HepG2 (cell line): ENCODE measurements around the gene LARP1.

ENCODE experiments used
- CENPT ChIP-seq: sonication (generic); formaldehyde crosslinking; IDR thresholded peaks from 2 replicates; pipeline ENCODE4 v1.8.0; 2022; ENCODE audit warnings: low read depth, mild to moderate bottlenecking, moderate library complexity, missing genetic modification reagents
- ETV5 ChIP-seq: IDR thresholded peaks from 2 replicates; pipeline ENCODE4 v1.6.1; 2018; ENCODE audit warnings: missing biosample characterization, missing genetic modification reagents, inconsistent platforms, borderline replicate concordance
- IKZF1 ChIP-seq: fragments of 450-650 bp; IDR thresholded peaks from 2 replicates; pipeline ENCODE4 v1.7.1; 2016
- MIER3 ChIP-seq: IDR thresholded peaks from 2 replicates; pipeline ENCODE4 v1.6.1; 2016; ENCODE audit warnings: missing compliant biosample characterization, borderline replicate concordance
- PAX8 ChIP-seq: sonication (generic); formaldehyde crosslinking; IDR thresholded peaks from 2 replicates; pipeline ENCODE4 v1.8.0; 2022; ENCODE audit warnings: mild to moderate bottlenecking, missing genetic modification reagents, borderline replicate concordance
- POLR2A ChIP-seq, 2 experiments: IDR thresholded peaks; 2 replicates each; pipeline ENCODE4 v1.6.1; 2011; ENCODE audit warnings: low read depth in 2 of 2, low read length in 2 of 2, mild to moderate bottlenecking in 1 of 2, moderate library complexity in 1 of 2; ENCODE audit not compliant: insufficient read depth in 1 of 2
- SMARCC2 ChIP-seq: fragments of 450-650 bp; IDR thresholded peaks from 2 replicates; pipeline ENCODE4 v1.6.1; 2017; ENCODE audit warnings: antibody characterized with exemption, mild to moderate bottlenecking
- ZFP1 ChIP-seq: IDR thresholded peaks from 2 replicates; pipeline ENCODE4 v1.6.1; 2016
- ZNF354B ChIP-seq: sonication (generic); formaldehyde crosslinking; IDR thresholded peaks from 2 replicates; pipeline ENCODE4 v1.8.0; 2022; ENCODE audit warnings: mild to moderate bottlenecking, missing genetic modification reagents
- TF ChIP-seq, protein P1 (sequence below): sonication (generic); formaldehyde crosslinking; conservative IDR thresholded peaks from 2 replicates; pipeline ENCODE4 v1.4.0; 2020; ENCODE audit warnings: mild to moderate bottlenecking, missing genetic modification reagents, moderate library complexity
- TF ChIP-seq, protein P2 (sequence below): sonication (generic); formaldehyde crosslinking; IDR thresholded peaks from 2 replicates; pipeline ENCODE4 v1.4.0; 2020; ENCODE audit warnings: mild to moderate bottlenecking, missing genetic modification reagents
- TF ChIP-seq, protein P3 (sequence below): sonication (generic); formaldehyde crosslinking; IDR thresholded peaks from 2 replicates; pipeline ENCODE4 v1.5.1; 2020; ENCODE audit warnings: missing genetic modification reagents, mild to moderate bottlenecking, borderline replicate concordance
- TF ChIP-seq, protein P4 (sequence below): sonication (generic); formaldehyde crosslinking; IDR thresholded peaks from 2 replicates; pipeline ENCODE4 v1.5.0; 2020; ENCODE audit warnings: mild to moderate bottlenecking, missing genetic modification reagents, moderate library complexity

DNA sequence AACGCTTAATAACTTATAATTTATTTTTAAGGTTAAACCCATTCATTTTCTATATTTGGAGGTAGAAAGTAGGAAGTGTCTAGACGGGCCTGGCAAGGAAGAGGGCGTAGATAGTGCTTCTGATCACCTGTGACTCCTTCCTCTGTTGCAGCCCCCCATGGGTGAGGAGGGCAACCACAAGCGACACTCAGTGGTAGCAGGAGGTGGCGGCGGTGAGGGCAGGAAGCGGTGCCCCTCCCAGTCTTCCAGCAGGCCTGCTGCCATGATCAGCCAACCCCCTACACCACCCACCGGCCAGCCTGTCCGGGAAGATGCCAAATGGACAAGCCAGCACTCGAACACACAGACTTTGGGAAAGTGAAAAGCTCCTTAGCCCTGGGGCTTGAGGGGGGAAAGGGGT lies 58.6 kb downstream of the LARP1 start:
- TF ChIP-seq PAX8 (CRISPR knock-in tag) (no peak), CENPT (CRISPR knock-in tag) (no peak), IKZF1 (no peak), ZFP1 (CRISPR knock-in tag) (no peak), ZNF354B (CRISPR knock-in tag) (no peak), POLR2A (IDR thresholded peaks at IDR 0.05; ENCODE audit: insufficient read depth in 1 of 2, low read depth in 2 of 2, low read length in 2 of 2) (no peak), MIER3 (no peak), ETV5 (no peak), SMARCC2 (no peak)
- TF ChIP-seq, protein P1, sequence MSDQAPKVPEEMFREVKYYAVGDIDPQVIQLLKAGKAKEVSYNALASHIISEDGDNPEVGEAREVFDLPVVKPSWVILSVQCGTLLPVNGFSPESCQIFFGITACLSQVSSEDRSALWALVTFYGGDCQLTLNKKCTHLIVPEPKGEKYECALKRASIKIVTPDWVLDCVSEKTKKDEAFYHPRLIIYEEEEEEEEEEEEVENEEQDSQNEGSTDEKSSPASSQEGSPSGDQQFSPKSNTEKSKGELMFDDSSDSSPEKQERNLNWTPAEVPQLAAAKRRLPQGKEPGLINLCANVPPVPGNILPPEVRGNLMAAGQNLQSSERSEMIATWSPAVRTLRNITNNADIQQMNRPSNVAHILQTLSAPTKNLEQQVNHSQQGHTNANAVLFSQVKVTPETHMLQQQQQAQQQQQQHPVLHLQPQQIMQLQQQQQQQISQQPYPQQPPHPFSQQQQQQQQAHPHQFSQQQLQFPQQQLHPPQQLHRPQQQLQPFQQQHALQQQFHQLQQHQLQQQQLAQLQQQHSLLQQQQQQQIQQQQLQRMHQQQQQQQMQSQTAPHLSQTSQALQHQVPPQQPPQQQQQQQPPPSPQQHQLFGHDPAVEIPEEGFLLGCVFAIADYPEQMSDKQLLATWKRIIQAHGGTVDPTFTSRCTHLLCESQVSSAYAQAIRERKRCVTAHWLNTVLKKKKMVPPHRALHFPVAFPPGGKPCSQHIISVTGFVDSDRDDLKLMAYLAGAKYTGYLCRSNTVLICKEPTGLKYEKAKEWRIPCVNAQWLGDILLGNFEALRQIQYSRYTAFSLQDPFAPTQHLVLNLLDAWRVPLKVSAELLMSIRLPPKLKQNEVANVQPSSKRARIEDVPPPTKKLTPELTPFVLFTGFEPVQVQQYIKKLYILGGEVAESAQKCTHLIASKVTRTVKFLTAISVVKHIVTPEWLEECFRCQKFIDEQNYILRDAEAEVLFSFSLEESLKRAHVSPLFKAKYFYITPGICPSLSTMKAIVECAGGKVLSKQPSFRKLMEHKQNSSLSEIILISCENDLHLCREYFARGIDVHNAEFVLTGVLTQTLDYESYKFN (CRISPR knock-in tag) = no peak
- TF ChIP-seq, protein P2, sequence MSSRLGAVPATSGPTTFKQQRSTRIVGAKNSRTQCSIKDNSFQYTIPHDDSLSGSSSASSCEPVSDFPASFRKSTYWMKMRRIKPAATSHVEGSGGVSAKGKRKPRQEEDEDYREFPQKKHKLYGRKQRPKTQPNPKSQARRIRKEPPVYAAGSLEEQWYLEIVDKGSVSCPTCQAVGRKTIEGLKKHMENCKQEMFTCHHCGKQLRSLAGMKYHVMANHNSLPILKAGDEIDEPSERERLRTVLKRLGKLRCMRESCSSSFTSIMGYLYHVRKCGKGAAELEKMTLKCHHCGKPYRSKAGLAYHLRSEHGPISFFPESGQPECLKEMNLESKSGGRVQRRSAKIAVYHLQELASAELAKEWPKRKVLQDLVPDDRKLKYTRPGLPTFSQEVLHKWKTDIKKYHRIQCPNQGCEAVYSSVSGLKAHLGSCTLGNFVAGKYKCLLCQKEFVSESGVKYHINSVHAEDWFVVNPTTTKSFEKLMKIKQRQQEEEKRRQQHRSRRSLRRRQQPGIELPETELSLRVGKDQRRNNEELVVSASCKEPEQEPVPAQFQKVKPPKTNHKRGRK (CRISPR knock-in tag) = no peak
- TF ChIP-seq, protein P3, sequence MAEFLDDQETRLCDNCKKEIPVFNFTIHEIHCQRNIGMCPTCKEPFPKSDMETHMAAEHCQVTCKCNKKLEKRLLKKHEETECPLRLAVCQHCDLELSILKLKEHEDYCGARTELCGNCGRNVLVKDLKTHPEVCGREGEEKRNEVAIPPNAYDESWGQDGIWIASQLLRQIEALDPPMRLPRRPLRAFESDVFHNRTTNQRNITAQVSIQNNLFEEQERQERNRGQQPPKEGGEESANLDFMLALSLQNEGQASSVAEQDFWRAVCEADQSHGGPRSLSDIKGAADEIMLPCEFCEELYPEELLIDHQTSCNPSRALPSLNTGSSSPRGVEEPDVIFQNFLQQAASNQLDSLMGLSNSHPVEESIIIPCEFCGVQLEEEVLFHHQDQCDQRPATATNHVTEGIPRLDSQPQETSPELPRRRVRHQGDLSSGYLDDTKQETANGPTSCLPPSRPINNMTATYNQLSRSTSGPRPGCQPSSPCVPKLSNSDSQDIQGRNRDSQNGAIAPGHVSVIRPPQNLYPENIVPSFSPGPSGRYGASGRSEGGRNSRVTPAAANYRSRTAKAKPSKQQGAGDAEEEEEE (CRISPR knock-in tag) = no peak
- TF ChIP-seq, protein P4, sequence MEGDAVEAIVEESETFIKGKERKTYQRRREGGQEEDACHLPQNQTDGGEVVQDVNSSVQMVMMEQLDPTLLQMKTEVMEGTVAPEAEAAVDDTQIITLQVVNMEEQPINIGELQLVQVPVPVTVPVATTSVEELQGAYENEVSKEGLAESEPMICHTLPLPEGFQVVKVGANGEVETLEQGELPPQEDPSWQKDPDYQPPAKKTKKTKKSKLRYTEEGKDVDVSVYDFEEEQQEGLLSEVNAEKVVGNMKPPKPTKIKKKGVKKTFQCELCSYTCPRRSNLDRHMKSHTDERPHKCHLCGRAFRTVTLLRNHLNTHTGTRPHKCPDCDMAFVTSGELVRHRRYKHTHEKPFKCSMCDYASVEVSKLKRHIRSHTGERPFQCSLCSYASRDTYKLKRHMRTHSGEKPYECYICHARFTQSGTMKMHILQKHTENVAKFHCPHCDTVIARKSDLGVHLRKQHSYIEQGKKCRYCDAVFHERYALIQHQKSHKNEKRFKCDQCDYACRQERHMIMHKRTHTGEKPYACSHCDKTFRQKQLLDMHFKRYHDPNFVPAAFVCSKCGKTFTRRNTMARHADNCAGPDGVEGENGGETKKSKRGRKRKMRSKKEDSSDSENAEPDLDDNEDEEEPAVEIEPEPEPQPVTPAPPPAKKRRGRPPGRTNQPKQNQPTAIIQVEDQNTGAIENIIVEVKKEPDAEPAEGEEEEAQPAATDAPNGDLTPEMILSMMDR = no peak
